ENCODE results near the gene MPL. TPM values are rescaled to one million over a fixed set of nuclear protein-coding genes. Genes with fewer than 3 reads are reported as not detected.

The MPL gene
- total and polyA plus RNA-seq, 10 of the 15 experiments (the other 5 are each of a cell fraction or from before 2014, with no cell fraction given) = not detected

DNA sequence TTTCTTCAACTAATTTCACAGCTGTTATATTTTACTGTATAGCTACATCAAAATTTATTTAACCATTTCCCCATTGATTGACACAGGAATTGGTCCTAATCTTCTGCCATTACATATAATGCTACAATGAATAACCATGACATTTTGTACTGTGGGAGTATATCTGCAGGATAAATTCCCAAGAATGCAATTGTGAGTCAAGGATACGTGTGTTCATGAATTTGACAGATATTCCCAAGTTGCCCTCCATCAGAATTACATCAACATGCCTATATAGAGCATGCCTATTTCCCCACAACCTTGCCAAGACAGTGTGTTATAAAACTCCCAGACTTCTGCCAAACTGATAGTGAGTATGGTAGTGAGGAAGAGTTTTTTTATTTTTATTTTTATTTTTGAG lies 39.6 kb upstream of the MPL start:
- Histone ChIP-seq H2AFZ (ENCODE audit: control insufficient read depth, low read depth, low read length) (no peak overlapping the region), H4K20me1 (ENCODE audit: control insufficient read depth, insufficient read depth) (no peaks in the 10 kb centered on the region), H3K27ac (ENCODE audit: control insufficient read depth, insufficient read depth) (no peak overlapping the region), H3K9me3 (replicated peaks; ENCODE audit: control insufficient read depth, insufficient read depth, low read length) (no peaks in the 10 kb centered on the region), H3K4me1 (ENCODE audit: control insufficient read depth, insufficient read depth, low read length) (peaks cover 13% of the 10 kb centered on the region), H3K36me3 (ENCODE audit: control insufficient read depth in 2 of 2, insufficient read depth in 2 of 2, low read length in 1 of 2) (no peaks in the 10 kb centered on the region), H3K4me2 (ENCODE audit: control insufficient read depth, insufficient read depth) (no peak overlapping the region), H3K79me2 (ENCODE audit: control insufficient read depth, insufficient read depth, low read length) (no peaks in the 10 kb centered on the region), H3K4me3 (no peak overlapping the region), H3K9ac (ENCODE audit: control insufficient read depth, insufficient read depth, low read length) (no peak overlapping the region), H3K27me3 (replicated peaks in 1 of 2; ENCODE audit: control insufficient read depth in 2 of 2, insufficient read depth in 2 of 2, low read length in 1 of 2) (no peaks in the 10 kb centered on the region)
- SMC1A ChIA-PET (ENCODE audit: uncharacterized antibody, unreplicated experiment) = interaction anchor here (1.3 kb wide), 2 partner anchors 10 to 26 kb away, joined by 3 to 4 read pairs; no protein-coding TSS in a partner anchor
- DNase-seq (ENCODE audit: low read depth, low spot score) (no peak), FAIRE-seq (no peak), ATAC-seq (no peak)
- RAD21 ChIA-PET (ENCODE audit: unreplicated experiment) = no interaction called here
- CTCF ChIA-PET = interaction anchor here (0.6 to 1.8 kb wide), 2 partner anchors 12 to 71 kb away, joined by 3 to 5 read pairs; no protein-coding TSS in a partner anchor
- 38% methylated on average over 1 of the region's 1 CpG for WGBS (ENCODE audit: insufficient coverage, insufficient replicate concordance, low lambda C conversion rate, missing lambda C conversion rate)
- no TSS peak for BruUV-seq (replicated peaks)
- TF ChIP-seq EZH2 (IDR thresholded peaks at IDR 0.05; ENCODE audit: borderline replicate concordance, control insufficient read depth, low read depth, low read length) = no peak
- no peak for TF ChIP-seq CBX5 (IDR thresholded peaks at IDR 0.05; ENCODE audit: low read depth)
- TF ChIP-seq BRCA1 (IDR thresholded peaks at IDR 0.05; ENCODE audit: low read depth, low read length) = no peak
- no peak for TF ChIP-seq MYC (IDR thresholded peaks at IDR 0.05; ENCODE audit: insufficient read depth, insufficient read length, insufficient replicate concordance, low read length, severe bottlenecking)
- TF ChIP-seq KAT2A (conservative IDR thresholded peaks at IDR 0.05; ENCODE audit: control insufficient read depth, low read depth, low read length) = no peak
- TF ChIP-seq DPF2 (IDR thresholded peaks at IDR 0.05) = no peak
- TF ChIP-seq STAT1 (conservative IDR thresholded peaks at IDR 0.05) = no peak
- TF ChIP-seq, protein P1, sequence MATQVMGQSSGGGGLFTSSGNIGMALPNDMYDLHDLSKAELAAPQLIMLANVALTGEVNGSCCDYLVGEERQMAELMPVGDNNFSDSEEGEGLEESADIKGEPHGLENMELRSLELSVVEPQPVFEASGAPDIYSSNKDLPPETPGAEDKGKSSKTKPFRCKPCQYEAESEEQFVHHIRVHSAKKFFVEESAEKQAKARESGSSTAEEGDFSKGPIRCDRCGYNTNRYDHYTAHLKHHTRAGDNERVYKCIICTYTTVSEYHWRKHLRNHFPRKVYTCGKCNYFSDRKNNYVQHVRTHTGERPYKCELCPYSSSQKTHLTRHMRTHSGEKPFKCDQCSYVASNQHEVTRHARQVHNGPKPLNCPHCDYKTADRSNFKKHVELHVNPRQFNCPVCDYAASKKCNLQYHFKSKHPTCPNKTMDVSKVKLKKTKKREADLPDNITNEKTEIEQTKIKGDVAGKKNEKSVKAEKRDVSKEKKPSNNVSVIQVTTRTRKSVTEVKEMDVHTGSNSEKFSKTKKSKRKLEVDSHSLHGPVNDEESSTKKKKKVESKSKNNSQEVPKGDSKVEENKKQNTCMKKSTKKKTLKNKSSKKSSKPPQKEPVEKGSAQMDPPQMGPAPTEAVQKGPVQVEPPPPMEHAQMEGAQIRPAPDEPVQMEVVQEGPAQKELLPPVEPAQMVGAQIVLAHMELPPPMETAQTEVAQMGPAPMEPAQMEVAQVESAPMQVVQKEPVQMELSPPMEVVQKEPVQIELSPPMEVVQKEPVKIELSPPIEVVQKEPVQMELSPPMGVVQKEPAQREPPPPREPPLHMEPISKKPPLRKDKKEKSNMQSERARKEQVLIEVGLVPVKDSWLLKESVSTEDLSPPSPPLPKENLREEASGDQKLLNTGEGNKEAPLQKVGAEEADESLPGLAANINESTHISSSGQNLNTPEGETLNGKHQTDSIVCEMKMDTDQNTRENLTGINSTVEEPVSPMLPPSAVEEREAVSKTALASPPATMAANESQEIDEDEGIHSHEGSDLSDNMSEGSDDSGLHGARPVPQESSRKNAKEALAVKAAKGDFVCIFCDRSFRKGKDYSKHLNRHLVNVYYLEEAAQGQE (IDR thresholded peaks at IDR 0.05; ENCODE audit: low read depth, low read length) = no peak
- TF ChIP-seq ZSCAN29 (IDR thresholded peaks at IDR 0.05) = no peak
- no peak for TF ChIP-seq CUX1 (IDR thresholded peaks at IDR 0.05; ENCODE audit: insufficient replicate concordance, low read depth, low read length)
- no peak for TF ChIP-seq RAD51 (IDR thresholded peaks at IDR 0.05)
- no peak for TF ChIP-seq NFYB (IDR thresholded peaks at IDR 0.05; ENCODE audit: insufficient read depth, low read depth, low read length)
- no peak for TF ChIP-seq IRF5 (IDR thresholded peaks at IDR 0.05; ENCODE audit: borderline replicate concordance)
- no peak for TF ChIP-seq NR2C1 (IDR thresholded peaks at IDR 0.05)
- TF ChIP-seq CBFB (IDR thresholded peaks at IDR 0.05; ENCODE audit: low read depth) = no peak
- POLR2A ChIA-PET = no interaction called here
- in situ Hi-C loops (cut with MboI) = no loop called here
- intact Hi-C loops (cut with micrococcal nuclease; ENCODE audit: unreplicated experiment) = loop anchor here (5.0 kb wide), 1 partner anchor 69 kb away; the partner anchor contains the start of gene ELOVL1

Data from GM12878 (cell line).